PFSK-1 (cell line): ENCODE measurements around the gene BTBD9.

Experiments used
- SIN3A ChIP-seq: IDR thresholded peaks from 2 replicates; pipeline ENCODE4 v1.6.1; 2012; ENCODE audit warnings: mild to moderate bottlenecking, low read length, moderate library complexity, borderline replicate concordance; ENCODE audit not compliant: insufficient read depth
- TAF1 ChIP-seq: IDR thresholded peaks from 2 replicates; pipeline ENCODE4 v1.6.1; 2012; ENCODE audit warnings: low read length, control low read depth, borderline replicate concordance; ENCODE audit not compliant: insufficient read depth

DNA sequence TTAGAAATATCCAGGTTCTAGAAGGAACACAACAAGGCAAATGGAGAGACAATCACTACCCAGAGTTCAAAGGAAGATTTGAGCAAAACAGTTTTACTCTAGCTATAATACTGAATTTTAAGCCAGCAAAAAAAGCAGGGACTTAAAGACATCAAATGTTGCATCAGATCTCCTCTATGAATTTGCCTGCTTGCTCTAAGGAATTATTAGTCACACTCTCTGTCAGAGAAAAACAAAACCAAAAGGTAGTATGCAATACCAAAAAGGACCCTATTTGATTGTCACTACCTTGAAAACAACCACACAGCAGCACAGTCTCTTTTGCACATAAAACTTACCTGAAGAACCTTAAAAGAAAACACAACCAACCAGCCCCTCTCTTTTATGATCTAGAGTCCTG, 46.3 kb downstream of the BTBD9 start:
- no peak for TF ChIP-seq SIN3A
- TF ChIP-seq TAF1, result no peak
